PC-9 (cell line): ENCODE measurements around the gene EIF2S2. TPM values are rescaled to one million over a fixed set of nuclear protein-coding genes. Genes with fewer than 3 reads are reported as not detected.

Experiments used
- BruUV-seq: library from RNA; stranded (reverse); fragments of 400-500 nt; replicated peaks from 2 replicates; lab custom pipeline; 2021; lab: Mats Ljungman, UMichigan
- CTCF ChIA-PET: fragments of 300-600 bp; sonication (Branson Sonifier 250); formaldehyde crosslinking; loops from one replicate; lab custom pipeline; 2022; ENCODE audit warnings: antibody characterized with exemption; lab: Charles Lee
- POLR2A ChIA-PET: fragments of 300-600 bp; sonication (Branson Sonifier 250); formaldehyde crosslinking; loops from one replicate; lab custom pipeline; 2022; ENCODE audit warnings: antibody characterized with exemption; ENCODE audit not compliant: unreplicated experiment; lab: Charles Lee
- DNase-seq, 2 experiments: peaks; one replicate each; pipeline versions ENCODE4 v3.0.0 to v3.0.0-alpha.2; 2015 to 2022; ENCODE audit warnings: mixed read lengths in 1 of 2
- H2AFZ ChIP-seq: fragments of 200-600 bp; sonication (generic); 2 replicates; pipeline ENCODE4 v1.8.1; 2017; ENCODE audit warnings: antibody characterized with exemption
- H3F3A ChIP-seq: fragments of 200-600 bp; sonication (generic); 2 replicates; pipeline ENCODE4 v1.8.1; 2017; ENCODE audit warnings: antibody characterized with exemption, mild to moderate bottlenecking, low read depth; ENCODE audit not compliant: insufficient read depth
- H3K27ac ChIP-seq: fragments of 200-600 bp; sonication (generic); 2 replicates; pipeline ENCODE4 v1.6.1; 2016; ENCODE audit warnings: mixed run types
- H3K27me3 ChIP-seq: fragments of 200-600 bp; sonication (generic); 2 replicates; pipeline ENCODE4 v1.6.1; 2016; ENCODE audit warnings: low read depth, mixed run types; ENCODE audit not compliant: insufficient read depth
- H3K36me3 ChIP-seq: fragments of 200-600 bp; sonication (generic); 2 replicates; pipeline ENCODE4 v1.6.1; 2016; ENCODE audit warnings: low read depth, mixed run types
- H3K4me1 ChIP-seq: fragments of 200-600 bp; sonication (generic); replicated peaks from 2 replicates; pipeline ENCODE4 v1.6.1; 2016; ENCODE audit warnings: mixed run types; ENCODE audit not compliant: insufficient read depth
- H3K4me2 ChIP-seq: fragments of 200-600 bp; sonication (generic); 2 replicates; pipeline ENCODE4 v1.6.1; 2017; ENCODE audit warnings: mixed run types
- H3K4me3 ChIP-seq: fragments of 200-600 bp; sonication (generic); 2 replicates; pipeline ENCODE4 v1.6.1; 2016; ENCODE audit warnings: mixed run types
- H3K79me2 ChIP-seq: fragments of 200-600 bp; sonication (generic); 2 replicates; pipeline ENCODE4 v1.6.1; 2017; ENCODE audit warnings: low read depth, mixed run types
- H3K9me2 ChIP-seq: fragments of 200-600 bp; sonication (generic); 2 replicates; pipeline ENCODE4 v1.8.1; 2017; ENCODE audit warnings: mild to moderate bottlenecking; ENCODE audit not compliant: insufficient read depth
- H3K9me3 ChIP-seq: fragments of 200-600 bp; sonication (generic); 2 replicates; pipeline ENCODE4 v1.8.1; 2016; ENCODE audit warnings: low read depth; ENCODE audit not compliant: insufficient read depth
- H4K20me1 ChIP-seq: fragments of 200-600 bp; sonication (generic); 2 replicates; pipeline ENCODE4 v1.8.1; 2017; ENCODE audit not compliant: insufficient read depth
- EZH2 ChIP-seq: fragments of 200-600 bp; sonication (generic); IDR thresholded peaks from 2 replicates; pipeline ENCODE4 v1.8.0; 2017; ENCODE audit warnings: antibody characterized with exemption, low read depth
- intact Hi-C: fragments of 100-400 bp; cut with micrococcal nuclease; formaldehyde crosslinking; loops from one replicate; pipeline ENCODE4 v1.10.0; 2022; ENCODE audit not compliant: unreplicated experiment
- total RNA-seq: library from RNA; stranded (reverse); gene quantifications from 2 replicates; pipeline ENCODE4 v1.2.3, GENCODE V29; 2021
- TF ChIP-seq, protein P1 (sequence below): fragments of 200-600 bp; sonication (generic); conservative IDR thresholded peaks from 2 replicates; pipeline ENCODE4 v1.6.1; 2017; ENCODE audit warnings: mixed run types, antibody characterized with exemption, mild to moderate bottlenecking, moderate library complexity

Gene EIF2S2
- total RNA-seq, 1 experiment from 2014 or later = 162 TPM

DNA sequence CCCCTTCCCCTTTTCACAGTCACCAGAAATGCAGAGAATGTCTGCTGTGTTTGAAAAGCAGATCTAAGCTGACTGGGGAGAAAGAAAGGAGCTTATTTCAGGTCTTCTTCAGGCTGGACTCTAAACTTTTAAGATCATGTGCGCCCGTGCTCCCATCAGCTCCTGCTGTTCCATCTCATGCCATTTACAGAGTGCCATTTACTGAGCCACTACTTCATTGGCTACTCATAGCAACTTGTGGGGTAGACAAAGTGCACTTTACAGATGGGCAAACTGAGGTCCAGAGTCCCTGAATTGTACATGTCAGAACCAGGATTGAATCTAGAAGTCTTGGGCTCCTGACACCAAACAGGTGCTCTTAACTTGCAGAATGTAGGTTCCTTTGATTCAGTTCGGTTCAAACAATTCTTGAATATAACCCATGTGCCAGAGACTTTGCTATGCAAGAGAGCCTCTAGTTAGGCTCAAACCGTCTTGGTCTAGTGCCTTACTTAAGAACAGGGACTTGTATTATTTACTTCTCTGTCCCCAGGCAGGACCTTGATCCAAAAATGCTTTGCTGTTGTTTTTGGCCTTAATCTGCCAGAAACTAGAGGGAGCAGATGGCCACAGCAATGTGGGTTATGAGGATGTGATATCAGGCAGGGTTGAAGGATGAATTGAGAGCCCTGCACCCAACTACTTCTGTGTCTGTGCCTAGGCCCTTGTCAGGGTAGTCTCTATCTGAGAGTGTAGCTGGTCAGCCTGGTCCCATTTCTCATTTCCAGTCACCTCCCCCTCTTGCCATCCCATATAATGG is 61.9 kb downstream of the EIF2S2 start:
- H3K4me3 ChIP-seq = no peak overlapping the region
- intact Hi-C loops = no loop called here
- DNase-seq = no peak
- H3F3A ChIP-seq = no peaks in the 10 kb centered on the region; the same call in none of the 2 replicates
- H3K27me3 ChIP-seq = no peaks in the 10 kb centered on the region
- no peak for TF ChIP-seq EZH2
- TF ChIP-seq, protein P1, sequence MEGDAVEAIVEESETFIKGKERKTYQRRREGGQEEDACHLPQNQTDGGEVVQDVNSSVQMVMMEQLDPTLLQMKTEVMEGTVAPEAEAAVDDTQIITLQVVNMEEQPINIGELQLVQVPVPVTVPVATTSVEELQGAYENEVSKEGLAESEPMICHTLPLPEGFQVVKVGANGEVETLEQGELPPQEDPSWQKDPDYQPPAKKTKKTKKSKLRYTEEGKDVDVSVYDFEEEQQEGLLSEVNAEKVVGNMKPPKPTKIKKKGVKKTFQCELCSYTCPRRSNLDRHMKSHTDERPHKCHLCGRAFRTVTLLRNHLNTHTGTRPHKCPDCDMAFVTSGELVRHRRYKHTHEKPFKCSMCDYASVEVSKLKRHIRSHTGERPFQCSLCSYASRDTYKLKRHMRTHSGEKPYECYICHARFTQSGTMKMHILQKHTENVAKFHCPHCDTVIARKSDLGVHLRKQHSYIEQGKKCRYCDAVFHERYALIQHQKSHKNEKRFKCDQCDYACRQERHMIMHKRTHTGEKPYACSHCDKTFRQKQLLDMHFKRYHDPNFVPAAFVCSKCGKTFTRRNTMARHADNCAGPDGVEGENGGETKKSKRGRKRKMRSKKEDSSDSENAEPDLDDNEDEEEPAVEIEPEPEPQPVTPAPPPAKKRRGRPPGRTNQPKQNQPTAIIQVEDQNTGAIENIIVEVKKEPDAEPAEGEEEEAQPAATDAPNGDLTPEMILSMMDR = no peak
- no peaks in the 10 kb centered on the region for H3K9me3 ChIP-seq
- no peaks in the 10 kb centered on the region for H3K4me1 ChIP-seq
- H3K27ac ChIP-seq = no peak overlapping the region
- CTCF ChIA-PET = no interaction called here
- H3K9me2 ChIP-seq = no peaks in the 10 kb centered on the region
- POLR2A ChIA-PET = no interaction called here
- BruUV-seq = no TSS peak
- no peak overlapping the region for H3K4me2 ChIP-seq
- peaks cover 51% of the 10 kb centered on the region for H4K20me1 ChIP-seq
- H3K36me3 ChIP-seq = no peaks in the 10 kb centered on the region
- H3K79me2 ChIP-seq = peaks cover 47% of the 10 kb centered on the region
- no peak overlapping the region for H2AFZ ChIP-seq

DNA sequence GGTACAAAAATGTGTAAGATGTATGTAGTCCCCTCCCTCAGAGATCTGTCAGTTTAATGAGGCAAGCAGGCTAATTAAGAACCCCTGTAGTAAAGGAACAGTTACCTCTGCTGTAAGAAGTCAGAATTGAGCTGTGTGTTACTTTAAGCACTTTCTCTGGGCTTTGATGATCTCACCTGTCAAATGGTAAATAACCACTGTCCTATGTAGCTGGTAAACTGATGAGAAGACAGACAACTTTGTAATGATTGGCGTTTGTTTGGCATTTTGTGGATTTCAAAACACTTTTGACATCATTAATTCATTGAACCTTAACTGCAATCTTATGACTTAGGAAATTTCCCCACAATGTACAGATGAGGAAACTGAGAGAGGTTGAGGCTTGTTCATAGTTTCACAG is 62.7 kb downstream of the EIF2S2 start:
- Histone ChIP-seq H3F3A (no peaks in the 10 kb centered on the region; the same call in none of the 2 replicates), H3K4me2 (no peak overlapping the region), H4K20me1 (peaks cover 52% of the 10 kb centered on the region), H3K9me3 (no peaks in the 10 kb centered on the region), H3K9me2 (no peaks in the 10 kb centered on the region), H3K27ac (no peak overlapping the region), H3K4me3 (no peak overlapping the region), H3K27me3 (no peaks in the 10 kb centered on the region), H3K4me1 (no peaks in the 10 kb centered on the region), H3K36me3 (no peaks in the 10 kb centered on the region), H2AFZ (no peak overlapping the region), H3K79me2 (peaks cover 43% of the 10 kb centered on the region)
- TF ChIP-seq, protein P1 = no peak
- no peak for TF ChIP-seq EZH2
- CTCF ChIA-PET = no interaction called here
- POLR2A ChIA-PET = no interaction called here
- intact Hi-C loops = no loop called here
- DNase-seq = no peak
- no TSS peak for BruUV-seq

DNA sequence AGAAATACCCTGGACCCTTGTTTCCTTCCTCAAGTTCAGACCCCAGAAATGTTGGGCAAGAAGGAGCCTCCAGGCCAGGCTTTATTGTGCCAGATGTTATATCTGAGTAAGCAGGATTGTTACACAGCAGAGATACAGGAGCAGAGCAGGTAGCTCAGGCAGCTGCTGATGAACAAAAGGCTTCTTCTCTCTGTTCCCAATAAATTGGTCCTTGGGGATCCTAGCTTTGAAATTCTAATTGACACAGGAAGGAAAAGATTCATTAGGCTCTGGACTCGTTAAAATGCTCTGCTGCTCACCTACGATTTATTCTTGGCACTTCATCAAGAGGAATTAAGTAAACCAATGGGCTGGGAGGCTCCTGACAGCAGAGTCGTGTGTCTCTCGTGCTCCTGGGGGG is 64.1 kb downstream of the EIF2S2 start:
- Histone ChIP-seq H4K20me1 (peaks cover 56% of the 10 kb centered on the region), H3K79me2 (peaks cover 42% of the 10 kb centered on the region), H3K9me2 (no peaks in the 10 kb centered on the region), H3F3A (no peaks in the 10 kb centered on the region; the same call in none of the 2 replicates), H2AFZ (no peak overlapping the region), H3K4me1 (no peaks in the 10 kb centered on the region), H3K9me3 (no peaks in the 10 kb centered on the region), H3K27me3 (no peaks in the 10 kb centered on the region), H3K4me2 (no peak overlapping the region), H3K4me3 (no peak overlapping the region), H3K36me3 (no peaks in the 10 kb centered on the region), H3K27ac (no peak overlapping the region)
- ChIA-PET POLR2A (interaction anchor here (0.7 kb wide), 1 partner anchor 54 kb away, joined by 21 read pairs; the partner anchor contains the start of gene RALY), CTCF (interaction anchor here (0.6 kb wide), 1 partner anchor 647 kb away, joined by 21 read pairs; no protein-coding TSS in a partner anchor)
- no peak for TF ChIP-seq EZH2
- TF ChIP-seq, protein P1 = no peak
- DNase-seq = no peak
- intact Hi-C loops = no loop called here
- BruUV-seq = no TSS peak
